ENCODE results near the gene TAS1R1.

The TAS1R1 gene

GRCh38 chr1:6554907-6555778 is at the start of gene TAS1R1:
TSS of gene TAS1R1 (plus strand) at chr1:6555307. CDS start at chr1:6555374, 67 bp downstream.
- no peak for DNase-seq (ENCODE audit: low read depth)

- DNase-seq (ENCODE audit: low read depth): no peak
Observed at GRCh38 chr1:6505367-6506209, 49.5 kb upstream of the TAS1R1 start.

GRCh38 chr1:6506210-6507036 is 48.7 kb upstream of the TAS1R1 start:
- no peak for DNase-seq (ENCODE audit: low read depth)

GRCh38 chr1:6507037-6507428 is 48.1 kb upstream of the TAS1R1 start:
- no peak for DNase-seq (ENCODE audit: low read depth)

- no peak for DNase-seq (ENCODE audit: low read depth)
Observed at GRCh38 chr1:6507461-6507911, 47.6 kb upstream of the TAS1R1 start.

GRCh38 chr1:6508154-6508815 is 46.8 kb upstream of the TAS1R1 start:
- no peak for DNase-seq (ENCODE audit: low read depth)

GRCh38 chr1:6508816-6509189 is 46.3 kb upstream of the TAS1R1 start:
- no peak for DNase-seq (ENCODE audit: low read depth)

GRCh38 chr1:6509220-6509918 is 45.7 kb upstream of the TAS1R1 start:
- no peak for DNase-seq (ENCODE audit: low read depth)

- no peak for DNase-seq (ENCODE audit: low read depth)
Observed at GRCh38 chr1:6509919-6510291, 45.2 kb upstream of the TAS1R1 start.

GRCh38 chr1:6510493-6510892 is 44.6 kb upstream of the TAS1R1 start:
- no peak for DNase-seq (ENCODE audit: low read depth)

GRCh38 chr1:6511056-6511455 is 44.1 kb upstream of the TAS1R1 start:
- DNase-seq (ENCODE audit: low read depth): no peak

GRCh38 chr1:6511561-6512244 is 43.4 kb upstream of the TAS1R1 start:
- DNase-seq (ENCODE audit: low read depth): no peak

- DNase-seq (ENCODE audit: low read depth): no peak
Observed at GRCh38 chr1:6512245-6512907, 42.7 kb upstream of the TAS1R1 start.

GRCh38 chr1:6512908-6513280 is 42.2 kb upstream of the TAS1R1 start:
- no peak for DNase-seq (ENCODE audit: low read depth)

- no peak for DNase-seq (ENCODE audit: low read depth)
Observed at GRCh38 chr1:6513320-6513801, 41.7 kb upstream of the TAS1R1 start.

- DNase-seq (ENCODE audit: low read depth): no peak
Observed at GRCh38 chr1:6515771-6516170, 39.3 kb upstream of the TAS1R1 start.

- DNase-seq (ENCODE audit: low read depth): no peak
Observed at GRCh38 chr1:6517435-6517851, 37.7 kb upstream of the TAS1R1 start.

- DNase-seq (ENCODE audit: low read depth): no peak
Observed at GRCh38 chr1:6519491-6519934, 35.6 kb upstream of the TAS1R1 start.

GRCh38 chr1:6519935-6520671 is 35.0 kb upstream of the TAS1R1 start:
- no peak for DNase-seq (ENCODE audit: low read depth)

All from activated gamma-delta T cell treated with anti-CD3 and anti-CD28 coated beads, Interleukin-2, amount 50 U/mL, for 16 hours (primary cell).